NCI-H510A treated with DMSO at 0.1 percent for 48 hours (cell line): ENCODE data around the gene ZBED3.
"Not testable (repeated sequence)": the region's sequence is repeated elsewhere in the genome, so short reads cannot be mapped to it uniquely, and the experiment has no call there.

ENCODE experiments used
- DNase-seq: peaks from one replicate; lab custom pipeline; 2025; lab: John Stamatoyannopoulos, UW

Gene ZBED3, protein sequence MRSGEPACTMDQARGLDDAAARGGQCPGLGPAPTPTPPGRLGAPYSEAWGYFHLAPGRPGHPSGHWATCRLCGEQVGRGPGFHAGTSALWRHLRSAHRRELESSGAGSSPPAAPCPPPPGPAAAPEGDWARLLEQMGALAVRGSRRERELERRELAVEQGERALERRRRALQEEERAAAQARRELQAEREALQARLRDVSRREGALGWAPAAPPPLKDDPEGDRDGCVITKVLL

GRCh38 chr5:77086689-77087483 lies at the start of gene ZBED3:
TSS of gene ZBED3 (minus strand) at chr5:77087285. CDS start at chr5:77077878, 9,407 bp downstream.
- peak; percentile 67 for DNase-seq

DNA sequence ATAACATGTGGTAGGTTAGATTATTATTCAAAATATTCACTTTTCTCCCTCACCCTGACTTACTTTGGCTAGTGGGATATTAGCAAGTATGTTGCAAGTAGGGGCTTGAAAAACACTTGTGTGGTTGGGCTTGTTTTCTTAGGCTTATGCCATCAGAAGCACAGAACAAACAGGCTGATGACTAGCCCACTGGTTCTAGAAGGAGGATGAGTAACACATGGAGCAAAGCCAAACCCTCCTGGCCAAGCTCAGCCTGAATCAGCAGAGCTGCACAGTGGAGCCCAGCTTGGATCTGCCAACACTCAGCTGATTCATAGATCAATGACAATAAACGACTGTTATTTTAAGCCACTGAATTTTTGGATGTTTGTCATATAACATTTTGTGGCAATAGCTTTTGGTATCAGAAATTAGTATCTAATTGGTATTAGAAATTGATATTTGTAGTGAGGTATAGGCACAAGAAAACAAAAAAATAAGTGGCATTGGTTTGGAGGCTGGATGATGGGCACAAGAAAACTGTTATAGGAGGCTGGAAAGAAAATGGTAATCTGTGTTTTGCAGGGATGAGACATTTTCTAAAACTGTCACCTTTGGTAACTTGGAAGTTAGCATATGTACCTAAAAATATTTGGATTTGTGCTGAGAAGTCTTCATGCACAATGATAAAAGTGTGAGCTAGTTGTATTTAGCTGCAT lies 46.1 kb upstream of the ZBED3 start:
- peak; percentile 13 for DNase-seq

- DNase-seq: no peak
These were observed 44.3 kb upstream of the ZBED3 start for GRCh38 chr5:77131361-77131760.

GRCh38 chr5:77129391-77129990 lies 42.4 kb upstream of the ZBED3 start:
- DNase-seq: no peak

- DNase-seq: no peak
These were observed 41.5 kb upstream of the ZBED3 start for GRCh38 chr5:77128411-77129061.

GRCh38 chr5:77123057-77123456 lies 36.0 kb upstream of the ZBED3 start:
- DNase-seq: no peak

DNA sequence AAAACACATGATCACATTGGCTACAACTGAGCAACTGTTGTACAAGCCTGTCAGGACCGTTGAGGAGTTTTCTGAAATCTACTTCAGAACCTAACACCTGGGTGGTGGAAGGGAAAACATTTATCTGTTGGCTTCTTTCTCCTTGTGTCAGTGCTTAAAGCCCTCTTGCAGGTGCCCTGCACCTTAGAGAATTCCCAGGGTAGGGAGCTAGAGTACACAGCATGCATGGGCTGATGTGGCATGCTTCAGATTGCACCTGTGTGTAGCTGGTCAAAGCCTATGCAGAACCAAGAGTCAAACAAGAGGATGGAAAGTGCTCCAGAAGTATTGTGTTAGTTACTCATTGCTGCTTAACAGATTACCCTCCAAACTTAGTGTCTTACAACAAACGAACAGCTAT lies 33.6 kb upstream of the ZBED3 start:
- DNase-seq: no peak

DNA sequence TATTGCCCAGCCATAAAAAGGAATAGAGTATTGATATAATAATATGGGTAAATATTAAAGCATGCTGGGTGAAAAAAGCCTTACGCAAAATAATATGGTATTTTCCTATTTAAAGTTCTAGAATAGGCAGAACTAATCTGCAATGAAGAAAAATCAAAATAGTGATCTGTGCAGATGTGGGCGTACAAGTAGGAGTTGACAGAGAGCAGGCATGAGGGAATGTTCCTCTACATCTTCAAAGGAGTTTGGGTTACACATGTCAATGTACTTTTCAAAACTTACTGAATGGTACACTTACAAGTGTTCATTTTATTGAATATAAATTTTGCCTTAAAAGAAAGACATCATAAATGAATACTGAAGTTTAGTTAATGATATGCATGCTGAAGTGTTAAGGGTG lies 33.0 kb upstream of the ZBED3 start:
- no peak for DNase-seq

DNA sequence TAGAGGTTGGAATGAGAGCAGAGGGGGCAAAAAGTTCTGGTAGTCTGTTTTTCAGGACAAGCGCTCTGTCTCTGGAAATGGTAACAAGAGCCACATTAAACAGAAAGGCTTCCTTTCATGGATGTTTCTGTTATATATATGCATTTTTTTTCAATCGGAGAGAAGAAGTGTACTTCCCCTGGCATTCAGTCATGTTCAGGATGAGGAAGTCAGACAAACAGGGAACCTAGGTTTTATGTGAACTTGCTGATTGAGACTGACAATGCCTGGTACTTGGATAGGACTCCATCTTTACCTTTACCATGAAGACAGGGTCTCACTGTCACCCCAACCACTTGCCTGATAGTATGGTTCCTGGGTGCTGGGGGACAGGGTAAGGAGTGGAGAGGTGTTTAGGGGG lies 30.1 kb upstream of the ZBED3 start:
- no peak for DNase-seq

DNA sequence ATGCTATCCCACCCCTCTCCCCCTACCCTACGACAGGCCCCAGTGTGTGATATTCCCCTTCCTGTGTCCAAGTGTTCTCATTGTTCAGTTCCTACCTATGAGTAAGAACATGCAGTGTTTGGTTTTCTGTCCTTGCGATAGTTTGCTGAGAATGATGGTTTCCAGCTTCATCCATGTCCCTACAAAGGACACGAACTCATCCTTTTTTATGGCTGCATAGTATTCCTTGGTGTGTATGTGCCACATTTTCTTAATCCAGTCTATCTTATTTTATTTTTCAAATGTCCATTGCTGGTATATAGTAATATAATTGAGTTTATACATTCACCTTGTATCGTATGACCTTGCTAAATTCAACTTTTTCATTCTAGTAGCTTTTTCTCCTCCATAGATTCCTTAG lies 19.9 kb upstream of the ZBED3 start:
- not testable (repeated sequence) for DNase-seq

GRCh38 chr5:77104813-77105212 lies 17.7 kb upstream of the ZBED3 start:
- DNase-seq: no peak

DNA sequence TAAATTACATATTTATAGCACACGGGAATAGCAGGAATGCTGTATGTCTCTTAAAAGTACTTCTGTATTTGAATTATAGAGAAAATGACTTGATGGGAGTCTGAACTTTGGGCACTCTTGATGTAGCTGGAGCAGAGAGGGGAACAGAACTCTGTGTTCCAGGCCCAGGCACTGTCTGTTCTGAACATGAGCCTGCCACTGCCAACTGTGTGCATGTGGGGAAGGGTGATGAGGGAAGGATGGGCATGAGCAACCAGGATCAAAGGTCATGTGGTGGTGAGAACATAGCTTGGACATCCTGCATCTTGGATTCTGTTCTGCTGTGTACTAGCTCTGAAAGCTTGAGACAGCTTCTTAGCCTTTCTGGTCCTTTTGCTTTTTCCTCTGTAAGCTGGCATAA lies 16.4 kb upstream of the ZBED3 start:
- DNase-seq: no peak

DNA sequence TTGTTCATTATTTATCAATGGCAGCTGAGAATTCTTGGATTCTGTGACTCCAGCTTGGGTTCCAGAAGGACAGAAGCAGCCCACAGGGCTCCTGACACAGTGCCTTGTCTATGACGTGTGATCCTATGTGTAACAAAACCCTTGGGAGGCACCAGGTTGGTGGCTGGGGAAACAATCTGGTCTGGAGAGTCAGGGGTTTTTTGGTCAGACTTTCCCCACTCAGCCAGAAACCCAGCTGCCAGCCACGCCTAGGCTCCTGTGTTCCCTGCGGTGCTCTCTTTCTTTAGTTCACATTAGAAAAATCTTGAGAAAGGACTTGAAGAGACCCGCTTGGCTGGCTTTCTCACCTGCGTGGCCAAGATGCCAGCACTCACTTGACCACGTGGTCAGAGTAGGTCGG lies 15.5 kb upstream of the ZBED3 start:
- DNase-seq: no peak

GRCh38 chr5:77101298-77101697 lies 14.2 kb upstream of the ZBED3 start:
- DNase-seq: no peak

GRCh38 chr5:77095189-77095588 lies 8.1 kb upstream of the ZBED3 start:
- DNase-seq: no peak

DNA sequence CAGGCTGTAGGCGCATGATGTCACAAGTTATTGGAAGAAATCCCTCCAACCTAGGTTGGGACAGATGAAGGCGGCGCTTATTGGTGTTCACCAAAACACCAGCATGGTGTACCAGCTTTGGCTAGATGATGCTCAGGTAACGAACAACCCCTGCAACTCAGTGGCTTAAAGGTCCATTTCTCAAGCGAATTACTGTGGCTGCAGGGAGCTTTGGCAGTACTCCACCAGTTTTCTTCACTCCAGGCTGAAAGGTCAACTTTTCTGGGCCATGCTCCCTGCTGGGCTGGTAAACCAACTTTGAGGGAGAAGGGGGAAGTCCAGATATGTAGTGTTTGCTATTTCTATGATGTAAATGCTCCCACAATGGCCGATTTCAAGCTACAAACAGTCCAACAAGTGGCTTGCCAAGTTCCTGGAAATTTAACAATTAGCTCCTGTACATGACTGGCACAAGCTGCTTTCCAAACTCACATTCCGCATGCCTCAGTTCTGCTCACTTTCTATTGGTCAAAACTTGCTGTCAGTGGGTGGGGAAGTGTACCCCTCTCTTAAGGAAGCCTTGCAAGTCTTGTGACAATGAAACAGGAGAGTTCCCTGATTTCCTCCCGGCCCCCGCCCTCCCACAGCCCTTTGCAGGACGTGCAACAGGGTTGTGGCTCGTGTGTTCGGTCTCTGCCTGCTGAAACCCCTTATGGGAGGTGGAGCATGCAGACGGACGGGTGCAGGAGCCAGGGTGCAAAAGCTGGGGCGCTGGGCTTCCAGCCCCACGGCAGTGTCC lies 588 bp upstream of the ZBED3 start:
- no peak for DNase-seq

DNA sequence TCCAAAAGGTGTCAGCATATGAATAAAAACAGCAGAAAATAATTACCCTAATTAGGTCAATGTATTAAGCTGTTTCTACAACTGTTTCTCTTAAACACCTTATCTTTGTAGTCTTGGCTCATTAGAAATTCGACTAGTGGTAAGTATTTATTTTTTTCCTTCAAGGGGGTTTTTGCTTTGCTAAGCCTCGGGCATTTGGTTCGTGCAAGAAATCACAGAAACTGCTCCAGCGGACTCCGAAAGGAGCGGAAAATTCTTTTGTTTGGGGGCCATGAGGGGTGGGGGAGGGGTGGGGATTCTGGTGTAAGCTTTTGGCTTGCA lies 757 bp downstream of the ZBED3 start:
- peak; percentile 35 for DNase-seq

DNA sequence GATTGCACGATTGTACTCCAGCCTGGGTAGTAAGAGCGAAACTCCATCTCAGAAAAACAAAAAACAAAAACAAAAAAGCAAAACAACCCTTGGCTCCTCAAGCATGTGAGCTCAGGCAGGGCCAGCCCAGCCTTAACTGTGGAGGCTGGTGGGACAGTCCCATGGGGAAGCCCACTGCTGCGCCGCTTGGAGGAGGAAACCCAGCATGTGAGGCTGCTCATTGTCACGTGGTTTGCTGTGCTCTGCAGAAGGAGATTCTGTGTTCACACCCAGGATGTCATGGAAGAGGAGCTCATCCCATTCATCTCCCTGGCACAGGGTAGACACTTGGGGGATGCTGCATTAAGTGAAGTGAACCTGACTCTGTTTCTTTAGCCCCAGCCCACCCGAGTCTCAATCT lies 4.0 kb downstream of the ZBED3 start:
- no peak for DNase-seq

- DNase-seq: no peak
These were observed 4.8 kb downstream of the ZBED3 start for GRCh38 chr5:77082280-77082679.

DNA sequence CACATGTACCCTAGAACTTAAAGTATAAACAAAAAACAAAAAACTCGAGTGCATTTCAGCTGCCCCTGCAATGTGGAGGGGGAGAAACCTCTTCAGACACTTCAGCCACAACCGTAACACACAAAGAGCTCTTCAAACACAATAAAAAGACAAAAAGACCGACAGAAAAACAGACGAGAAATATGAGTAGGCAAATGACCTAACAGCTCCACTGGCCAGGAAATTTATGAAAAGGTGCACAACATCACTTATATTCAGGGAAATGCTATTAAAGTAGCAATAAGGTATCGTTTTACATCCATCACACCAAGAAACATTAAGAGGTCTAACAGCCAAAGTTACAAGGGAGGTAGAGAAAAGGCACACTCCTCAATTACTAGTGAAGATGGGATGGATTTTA lies 6.2 kb downstream of the ZBED3 start:
- peak; percentile 45 for DNase-seq

DNA sequence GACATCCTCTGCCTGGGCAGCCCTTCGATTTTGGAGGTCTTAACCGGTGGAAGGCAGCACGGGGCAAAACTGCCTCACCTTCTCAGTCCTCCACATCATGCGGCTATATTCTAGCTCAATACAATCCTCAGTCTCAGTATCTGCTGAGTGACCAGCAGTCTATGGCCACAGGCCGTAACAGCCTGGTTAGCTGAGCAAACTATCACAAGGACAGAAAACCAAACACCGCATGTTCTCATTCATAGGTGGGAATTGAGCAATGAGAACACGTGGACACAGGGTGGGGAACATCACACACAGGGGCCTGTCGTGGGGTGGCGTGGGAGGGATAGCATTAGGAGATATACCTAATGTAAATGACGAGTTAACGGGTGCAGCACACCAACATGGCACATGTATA lies 6.6 kb downstream of the ZBED3 start:
- not testable (repeated sequence) for DNase-seq

- DNase-seq: no peak
These were observed 9.3 kb downstream of the ZBED3 start for GRCh38 chr5:77077829-77078176.
